Activated CD4-positive, alpha-beta T cell treated with anti-CD3 and anti-CD28 coated beads, Interleukin-2, amount 10 ng/mL, durations not matched to agents 24 days and 14 days (primary cell): Measurements from ENCODE around the gene NOLC1. TPM values are rescaled to one million over a fixed set of nuclear protein-coding genes. Genes with fewer than 3 reads are reported as not detected.

ENCODE experiments used
- DNase-seq: peaks from one replicate; pipeline ENCODE4 v3.0.0; 2022
- H3K27ac Mint-ChIP-seq: one replicate; pipeline ENCODE4 v1.8.0; 2022; ENCODE audit warnings: mild to moderate bottlenecking, mixed read lengths
- H3K27me3 Mint-ChIP-seq: one replicate; pipeline ENCODE4 v1.8.0; 2022; ENCODE audit warnings: mixed read lengths
- H3K36me3 Mint-ChIP-seq: one replicate; pipeline ENCODE4 v1.8.0; 2022; ENCODE audit warnings: low read depth, mild to moderate bottlenecking, mixed read lengths
- H3K4me1 Mint-ChIP-seq: one replicate; pipeline ENCODE4 v1.8.0; 2021; ENCODE audit warnings: mixed read lengths
- H3K4me3 Mint-ChIP-seq: one replicate; pipeline ENCODE4 v1.8.0; 2022; ENCODE audit warnings: mild to moderate bottlenecking, moderate library complexity, mixed read lengths
- H3K9me3 Mint-ChIP-seq: one replicate; pipeline ENCODE4 v1.8.0; 2021; ENCODE audit warnings: mixed read lengths
- intact Hi-C: fragments of 100-400 bp; cut with micrococcal nuclease; formaldehyde crosslinking; loops from one replicate; pipeline ENCODE4 v1.15.1; 2023
- total RNA-seq: library from RNA; stranded (reverse); gene quantifications from 2 replicates; pipeline ENCODE4 v1.2.3, GENCODE V29; 2022

NOLC1 gene
- total RNA-seq, 1 donor from 2014 or later = 281 TPM

GRCh38 chr10:102133373-102134195 is 18.6 kb upstream of the NOLC1 start:
- DNase-seq = peak; percentile 86
- Mint-ChIP-seq H3K27ac (peak overlapping the region; percentile 100), H3K4me1 (peaks cover 33% of the 10 kb centered on the region), H3K36me3 (peaks cover 39% of the 10 kb centered on the region), H3K4me3 (peak overlapping the region; percentile 97), H3K9me3 (no peaks in the 10 kb centered on the region), H3K27me3 (no peaks in the 10 kb centered on the region)
- intact Hi-C loops = loop anchor here (2.0 to 5.0 kb wide), 2 partner anchors 77 to 316 kb away; partner anchors contain the start of genes ARMH3 and OGA

- peaks cover 47% of the 10 kb centered on the region for H3K36me3 Mint-ChIP-seq
- no peak for DNase-seq
- H3K9me3 Mint-ChIP-seq = no peaks in the 10 kb centered on the region
- H3K4me1 Mint-ChIP-seq = peaks cover 35% of the 10 kb centered on the region
- H3K4me3 Mint-ChIP-seq = peak overlapping the region; percentile 97
- H3K27me3 Mint-ChIP-seq = no peaks in the 10 kb centered on the region
- H3K27ac Mint-ChIP-seq = peak overlapping the region; percentile 100
- intact Hi-C loops = loop anchor here (5.0 kb wide), 1 partner anchor 317 kb away; the partner anchor contains the start of gene OGA
Measured at GRCh38 chr10:102134416-102134815, 17.8 kb upstream of the NOLC1 start.

GRCh38 chr10:102135956-102136526 is 16.1 kb upstream of the NOLC1 start:
- Mint-ChIP-seq H3K4me3 (peak overlapping the region; percentile 50), H3K27me3 (no peaks in the 10 kb centered on the region), H3K4me1 (peaks cover 37% of the 10 kb centered on the region), H3K9me3 (no peaks in the 10 kb centered on the region), H3K27ac (peak overlapping the region; percentile 5), H3K36me3 (peaks cover 63% of the 10 kb centered on the region)
- DNase-seq = no peak
- intact Hi-C loops = no loop called here

- Mint-ChIP-seq H3K9me3 (no peaks in the 10 kb centered on the region), H3K36me3 (peaks cover 76% of the 10 kb centered on the region), H3K27ac (no peak overlapping the region), H3K4me1 (peaks cover 27% of the 10 kb centered on the region), H3K27me3 (no peaks in the 10 kb centered on the region), H3K4me3 (no peak overlapping the region)
- DNase-seq = no peak
- intact Hi-C loops = no loop called here
Measured at GRCh38 chr10:102139281-102140110, 12.7 kb upstream of the NOLC1 start.

GRCh38 chr10:102140218-102140617 is 12.0 kb upstream of the NOLC1 start:
- peaks cover 76% of the 10 kb centered on the region for H3K36me3 Mint-ChIP-seq
- no peaks in the 10 kb centered on the region for H3K27me3 Mint-ChIP-seq
- no peak overlapping the region for H3K27ac Mint-ChIP-seq
- intact Hi-C loops = no loop called here
- DNase-seq = no peak
- H3K9me3 Mint-ChIP-seq = no peaks in the 10 kb centered on the region
- peaks cover 21% of the 10 kb centered on the region for H3K4me1 Mint-ChIP-seq
- H3K4me3 Mint-ChIP-seq = no peak overlapping the region

- H3K4me3 Mint-ChIP-seq = no peak overlapping the region
- no peak overlapping the region for H3K27ac Mint-ChIP-seq
- DNase-seq = no peak
- intact Hi-C loops = no loop called here
- H3K9me3 Mint-ChIP-seq = no peaks in the 10 kb centered on the region
- no peaks in the 10 kb centered on the region for H3K27me3 Mint-ChIP-seq
- H3K36me3 Mint-ChIP-seq = peaks cover 75% of the 10 kb centered on the region
- H3K4me1 Mint-ChIP-seq = peaks cover 15% of the 10 kb centered on the region
Measured at GRCh38 chr10:102140913-102141540, 11.2 kb upstream of the NOLC1 start.

- Mint-ChIP-seq H3K36me3 (peaks cover 78% of the 10 kb centered on the region), H3K4me3 (no peak overlapping the region), H3K4me1 (peaks cover 13% of the 10 kb centered on the region), H3K27me3 (no peaks in the 10 kb centered on the region), H3K27ac (no peak overlapping the region), H3K9me3 (no peaks in the 10 kb centered on the region)
- no peak for DNase-seq
- intact Hi-C loops = no loop called here
Measured at GRCh38 chr10:102141583-102142107, 10.5 kb upstream of the NOLC1 start.

- no peaks in the 10 kb centered on the region for H3K27me3 Mint-ChIP-seq
- no peak overlapping the region for H3K4me3 Mint-ChIP-seq
- no peak overlapping the region for H3K27ac Mint-ChIP-seq
- intact Hi-C loops = no loop called here
- peaks cover 25% of the 10 kb centered on the region for H3K4me1 Mint-ChIP-seq
- H3K9me3 Mint-ChIP-seq = no peaks in the 10 kb centered on the region
- peaks cover 76% of the 10 kb centered on the region for H3K36me3 Mint-ChIP-seq
- no peak for DNase-seq
Measured at GRCh38 chr10:102146971-102147428, 5.2 kb upstream of the NOLC1 start.

GRCh38 chr10:102147561-102147960 is 4.6 kb upstream of the NOLC1 start:
- peaks cover 80% of the 10 kb centered on the region for H3K36me3 Mint-ChIP-seq
- intact Hi-C loops = no loop called here
- no peak overlapping the region for H3K27ac Mint-ChIP-seq
- no peak for DNase-seq
- H3K27me3 Mint-ChIP-seq = peaks cover 2% of the 10 kb centered on the region
- H3K4me1 Mint-ChIP-seq = peaks cover 27% of the 10 kb centered on the region
- no peak overlapping the region for H3K4me3 Mint-ChIP-seq
- no peaks in the 10 kb centered on the region for H3K9me3 Mint-ChIP-seq

- intact Hi-C loops = no loop called here
- Mint-ChIP-seq H3K27me3 (peaks cover 2% of the 10 kb centered on the region), H3K4me3 (no peak overlapping the region), H3K9me3 (no peaks in the 10 kb centered on the region), H3K4me1 (peaks cover 31% of the 10 kb centered on the region), H3K36me3 (peaks cover 80% of the 10 kb centered on the region), H3K27ac (peak overlapping the region; percentile 56)
- no peak for DNase-seq
Measured at GRCh38 chr10:102148275-102148674, 3.9 kb upstream of the NOLC1 start.

GRCh38 chr10:102150970-102151773 is 1.0 kb upstream of the NOLC1 start:
- H3K36me3 Mint-ChIP-seq = peaks cover 83% of the 10 kb centered on the region
- H3K4me1 Mint-ChIP-seq = peaks cover 41% of the 10 kb centered on the region
- peak overlapping the region; percentile 99 for H3K4me3 Mint-ChIP-seq
- peaks cover 2% of the 10 kb centered on the region for H3K27me3 Mint-ChIP-seq
- no peaks in the 10 kb centered on the region for H3K9me3 Mint-ChIP-seq
- no peak for DNase-seq
- intact Hi-C loops = loop anchor here (5.0 to 10.0 kb wide), 2 partner anchors 301 to 494 kb away; partner anchors contain the start of genes C10orf95 and TRIM8
- peak overlapping the region; percentile 99 for H3K27ac Mint-ChIP-seq

- intact Hi-C loops = loop anchor here (1.0 to 10.0 kb wide), 9 partner anchors 17 to 492 kb away; partner anchors contain the start of genes ACTR1A, C10orf95, FBXL15 and HPS6
- no peak for DNase-seq
- Mint-ChIP-seq H3K4me1 (peaks cover 48% of the 10 kb centered on the region), H3K27me3 (peaks cover 2% of the 10 kb centered on the region), H3K9me3 (no peaks in the 10 kb centered on the region), H3K27ac (peak overlapping the region; percentile 99), H3K4me3 (peak overlapping the region; percentile 99), H3K36me3 (peaks cover 86% of the 10 kb centered on the region)
Measured at GRCh38 chr10:102152545-102152890, 329 bp downstream of the NOLC1 start.
